ENCODE measurements around the gene GNAL. TPM values are rescaled to one million over a fixed set of nuclear protein-coding genes. Genes with fewer than 3 reads are reported as not detected.

GNAL gene
- total RNA-seq, 1 donor from 2014 or later: 17.1 TPM

DNA sequence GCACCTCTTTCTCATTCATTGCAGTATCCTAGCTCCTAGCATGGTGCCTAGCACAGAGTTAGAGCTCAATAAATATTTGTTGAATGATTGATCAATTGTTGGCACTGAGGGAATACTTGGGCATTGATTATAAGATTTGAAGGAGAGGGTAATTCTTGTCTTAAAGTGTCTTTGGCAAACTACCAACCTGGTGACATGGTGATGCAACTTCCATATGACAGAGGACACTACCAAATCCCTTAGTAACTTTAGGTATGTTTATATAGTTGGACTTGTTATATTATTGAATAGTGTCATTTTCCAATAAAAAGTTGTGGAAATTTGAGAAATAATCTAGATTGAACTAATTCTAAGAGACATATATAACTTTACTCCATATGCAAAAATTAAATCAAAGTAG lies 103.6 kb downstream of the GNAL start:
- DNase-seq (ENCODE audit: low spot score): no peak
- no peak for ATAC-seq
- intact Hi-C loops (cut with DNase I): no loop called here

DNA sequence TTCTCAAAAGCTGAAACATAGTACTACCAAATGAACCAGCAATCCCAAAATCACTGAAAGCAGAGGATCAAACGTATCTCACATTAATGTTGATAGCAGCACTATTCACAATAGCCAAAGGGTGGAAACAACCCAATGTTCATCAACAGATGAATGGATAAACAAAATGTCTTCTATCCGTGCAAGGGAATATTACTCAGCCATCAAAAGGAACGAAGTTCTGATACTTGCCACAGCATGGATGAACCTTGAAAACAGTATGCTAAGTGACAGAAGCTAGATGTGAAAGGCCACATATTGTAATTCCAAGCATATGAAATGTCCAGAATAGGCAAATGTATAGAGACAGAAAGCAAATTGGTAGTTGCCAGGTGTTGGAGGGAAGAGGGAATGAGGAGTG lies 105.1 kb downstream of the GNAL start:
- no peak for DNase-seq (ENCODE audit: low spot score)
- intact Hi-C loops (cut with DNase I): no loop called here
- ATAC-seq: no peak

DNA sequence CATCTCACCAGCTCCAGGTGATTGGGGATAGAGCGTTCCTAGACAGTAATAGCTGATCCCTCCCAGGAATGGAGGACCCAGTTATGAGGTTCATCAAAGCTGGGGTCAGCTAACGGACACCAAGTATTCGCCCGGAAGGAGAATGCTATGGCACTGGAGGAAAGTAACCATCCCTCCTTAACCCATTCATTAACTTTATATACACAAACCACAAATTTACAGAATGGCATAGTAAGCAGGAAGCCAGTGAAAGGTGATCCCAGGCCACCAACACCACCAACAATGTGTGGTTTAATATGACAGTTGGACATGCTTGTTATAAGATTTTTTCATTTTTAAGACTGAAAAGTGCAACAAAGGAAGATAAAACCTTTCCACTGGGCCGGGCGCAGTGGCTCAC lies 106.9 kb downstream of the GNAL start:
- ATAC-seq (no peak), DNase-seq (ENCODE audit: low spot score) (no peak)
- intact Hi-C loops (cut with DNase I): no loop called here

- ATAC-seq: no peak
- no peak for DNase-seq (ENCODE audit: low spot score)
- intact Hi-C loops (cut with DNase I): no loop called here
Observed at GRCh38 chr18:11798271-11798670, 109.2 kb downstream of the GNAL start.

GRCh38 chr18:11799066-11799465 lies 110.0 kb downstream of the GNAL start:
- ATAC-seq: no peak
- intact Hi-C loops (cut with DNase I): no loop called here
- DNase-seq (ENCODE audit: low spot score): no peak

DNA sequence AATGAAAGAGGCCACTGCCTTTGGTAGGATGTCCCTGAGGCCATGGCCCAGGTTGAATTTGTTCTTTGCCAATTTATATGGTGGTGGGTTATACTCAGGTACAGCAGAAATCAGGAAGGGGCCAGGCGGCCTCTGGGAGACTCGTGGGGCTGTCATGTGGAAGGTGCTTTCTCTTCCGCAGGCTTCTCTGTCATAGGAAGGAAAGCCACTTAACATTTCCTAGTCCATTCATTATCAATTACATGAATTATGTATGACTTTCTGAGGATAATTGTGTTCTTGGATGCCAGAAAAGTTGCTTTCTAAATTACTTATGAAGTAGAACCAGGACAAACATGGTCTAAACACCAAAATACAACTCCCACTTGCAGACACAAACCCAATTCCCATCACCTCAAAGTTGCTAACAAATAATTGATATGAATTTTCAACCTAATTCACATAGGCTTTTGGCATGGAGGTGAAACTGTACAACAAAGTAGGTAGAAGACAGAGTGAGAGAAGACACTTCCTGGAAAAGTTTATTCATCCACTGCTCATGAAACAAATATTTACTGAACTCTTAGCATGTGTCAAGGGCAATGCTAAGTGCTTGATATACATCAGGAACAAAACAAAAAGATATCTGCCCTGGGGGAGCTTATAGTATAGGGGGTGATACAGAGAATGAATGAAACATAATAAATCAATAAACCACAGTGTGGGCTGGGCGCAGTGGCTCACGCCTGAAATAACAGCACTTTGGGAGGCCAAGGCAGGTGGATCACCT lies 111.7 kb downstream of the GNAL start:
- intact Hi-C loops (cut with DNase I): no loop called here
- ATAC-seq: no peak
- DNase-seq (ENCODE audit: low spot score): no peak

DNA sequence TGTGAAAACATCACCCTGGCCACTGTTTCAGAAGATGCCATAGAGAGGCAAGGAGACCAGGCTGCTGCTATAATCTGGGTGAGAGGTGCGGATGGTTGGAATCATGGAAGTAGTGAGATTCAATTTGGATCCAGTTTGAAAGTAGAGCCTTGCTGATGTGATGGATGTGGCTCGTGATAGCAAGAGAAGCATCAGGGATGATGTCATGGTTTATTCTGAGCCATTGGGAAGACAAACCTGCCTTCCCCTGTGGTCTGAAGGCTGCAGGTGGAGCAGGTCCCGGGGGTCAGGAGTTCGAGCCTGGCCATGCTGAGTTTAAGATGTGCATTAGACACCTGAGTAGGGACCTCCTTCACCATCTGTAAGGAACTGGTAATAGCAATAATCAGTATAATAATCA lies 112.5 kb downstream of the GNAL start:
- intact Hi-C loops (cut with DNase I): no loop called here
- DNase-seq (ENCODE audit: low spot score): no peak
- ATAC-seq: no peak

DNA sequence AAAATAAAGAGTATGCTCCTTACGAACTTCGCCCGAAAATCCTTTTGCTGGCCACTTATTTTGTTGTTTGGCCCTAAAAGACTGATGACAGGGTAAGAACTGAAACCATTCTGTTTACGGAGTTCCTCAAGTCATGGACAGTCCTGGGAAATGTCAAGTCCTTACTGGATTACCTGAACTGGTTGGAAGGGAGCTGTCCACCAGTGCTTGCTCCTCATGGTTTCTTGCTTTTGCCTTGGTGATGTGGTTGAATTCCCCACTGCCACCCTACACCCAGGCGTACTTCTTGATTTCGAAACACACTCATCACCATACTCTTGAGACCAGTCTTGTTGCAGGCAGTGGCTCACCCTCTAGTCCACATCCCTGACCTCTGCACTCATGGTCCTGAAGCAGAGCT lies 113.1 kb downstream of the GNAL start:
- intact Hi-C loops (cut with DNase I): no loop called here
- DNase-seq (ENCODE audit: low spot score) (no peak), ATAC-seq (no peak)

GRCh38 chr18:11802586-11802985 lies 113.5 kb downstream of the GNAL start:
- no peak for ATAC-seq
- DNase-seq (ENCODE audit: low spot score): no peak
- intact Hi-C loops (cut with DNase I): no loop called here

DNA sequence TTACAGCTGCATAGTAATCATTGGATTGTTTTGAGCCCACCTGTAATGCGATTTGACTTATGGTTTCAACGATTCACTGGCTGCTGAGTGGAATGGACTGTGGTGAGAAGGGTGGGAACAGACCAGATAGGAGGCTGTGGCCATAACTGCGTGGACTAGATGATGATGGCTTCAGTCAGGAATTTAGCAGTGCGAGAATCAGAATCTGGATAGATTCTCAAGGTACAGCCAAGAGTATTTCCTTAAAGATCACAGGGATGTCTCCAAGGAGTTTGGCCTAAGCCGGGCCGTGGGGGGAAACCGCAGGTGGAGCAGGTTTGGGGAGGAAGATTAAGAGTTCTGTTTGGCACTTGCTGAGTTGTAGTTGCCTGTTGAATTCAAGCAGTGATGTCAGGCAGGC lies 118.2 kb downstream of the GNAL start:
- ATAC-seq (no peak), DNase-seq (ENCODE audit: low spot score) (no peak)
- intact Hi-C loops (cut with DNase I): no loop called here

GRCh38 chr18:11808001-11808855 lies 119.2 kb downstream of the GNAL start:
- intact Hi-C loops (cut with DNase I): no loop called here
- no peak for DNase-seq (ENCODE audit: low spot score)
- ATAC-seq: no peak

DNA sequence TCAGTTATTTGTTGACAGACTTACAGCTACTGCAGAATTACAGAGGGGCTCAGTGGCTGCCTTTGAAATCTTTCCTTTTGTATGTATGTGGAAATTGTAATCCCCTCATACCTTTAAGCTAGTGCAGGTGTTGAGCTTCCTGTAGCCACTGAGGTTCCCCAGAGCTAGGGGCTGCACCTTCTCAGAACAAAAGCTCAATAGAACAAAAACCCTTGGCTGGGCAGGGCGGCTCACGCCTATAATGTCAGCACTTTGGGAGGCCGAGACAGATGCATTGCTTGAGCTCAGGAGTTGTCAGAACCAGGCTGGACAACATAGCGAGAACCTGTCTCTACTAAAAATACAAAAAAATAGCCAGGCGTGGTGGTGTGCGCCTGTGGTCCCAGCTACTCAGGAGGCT lies 120.8 kb downstream of the GNAL start:
- DNase-seq (ENCODE audit: low spot score): no peak
- intact Hi-C loops (cut with DNase I): no loop called here
- no peak for ATAC-seq

DNA sequence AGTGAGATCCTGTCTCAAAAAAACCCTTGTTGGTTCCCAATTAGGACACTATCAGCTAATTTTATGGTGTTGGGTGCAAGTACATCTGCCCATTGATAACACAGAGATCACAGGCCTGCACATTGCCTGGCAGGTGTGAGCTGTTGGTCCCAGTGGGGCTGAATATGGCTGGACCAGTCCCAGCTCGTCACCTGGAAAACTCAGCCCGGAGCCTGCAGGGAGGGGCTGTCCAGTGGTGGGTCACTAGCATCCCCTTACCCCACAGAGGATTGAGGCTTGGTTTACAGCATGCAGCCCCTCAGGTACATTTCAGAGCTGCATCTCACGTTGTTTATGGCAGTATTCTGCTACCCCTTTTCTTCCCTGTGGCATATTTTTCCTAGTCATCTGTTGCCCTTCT lies 121.3 kb downstream of the GNAL start:
- intact Hi-C loops (cut with DNase I): no loop called here
- ATAC-seq: no peak

DNA sequence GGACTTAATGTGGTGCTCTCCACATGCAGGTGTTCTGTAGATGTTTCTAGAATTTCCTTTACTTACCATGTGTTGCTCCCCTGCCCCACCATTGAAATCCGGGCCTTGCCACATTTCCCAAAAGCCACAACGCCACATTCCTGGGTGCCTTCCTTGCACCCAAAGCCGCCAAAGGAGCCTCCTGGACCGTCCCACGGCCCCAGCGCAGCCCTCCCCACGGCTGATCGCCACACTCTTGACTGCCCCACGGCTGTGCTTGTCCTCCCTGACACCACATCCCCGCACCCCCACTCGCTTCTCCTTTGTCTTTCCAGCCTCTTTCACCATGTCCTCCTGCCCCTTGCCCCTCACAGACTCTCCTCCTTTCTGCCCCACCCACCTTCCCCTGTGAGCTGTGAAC lies 121.9 kb downstream of the GNAL start:
- DNase-seq (ENCODE audit: low spot score): no peak
- intact Hi-C loops (cut with DNase I): no loop called here
- ATAC-seq: no peak

More for the DNA sequence above, 121.3 kb downstream of the GNAL start:
- no peak for DNase-seq (ENCODE audit: low spot score)

GRCh38 chr18:11817229-11817628 lies 128.2 kb downstream of the GNAL start:
- DNase-seq (ENCODE audit: low spot score): no peak
- ATAC-seq: no peak
- intact Hi-C loops (cut with DNase I): no loop called here

- no peak for DNase-seq (ENCODE audit: low spot score)
- intact Hi-C loops (cut with DNase I): no loop called here
Observed at GRCh38 chr18:11818486-11819203, 129.6 kb downstream of the GNAL start.

GRCh38 chr18:11819938-11820337 lies 130.9 kb downstream of the GNAL start:
- no peak for ATAC-seq

More at GRCh38 chr18:11818486-11819203, 129.6 kb downstream of the GNAL start:
- ATAC-seq: no peak

DNA sequence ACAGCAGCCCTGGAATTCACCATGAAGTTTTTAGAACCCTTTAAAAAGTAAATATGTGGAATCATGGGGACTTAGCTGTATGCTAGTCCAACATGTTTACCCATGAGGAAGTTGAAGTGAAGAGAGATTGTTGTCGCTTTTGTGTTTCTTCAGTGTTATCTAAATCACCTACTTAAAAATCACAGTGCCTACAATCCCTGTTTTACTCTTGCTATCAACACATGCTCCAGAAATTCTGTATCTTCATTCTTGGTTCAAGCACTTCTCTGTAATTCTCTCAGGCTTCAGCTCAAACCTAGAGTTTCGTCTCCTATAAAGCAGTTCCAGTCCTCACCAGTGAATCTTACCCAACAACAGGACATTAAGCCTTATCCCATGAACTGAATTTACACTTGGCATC lies 131.6 kb downstream of the GNAL start:
- no peak for ATAC-seq
- DNase-seq (ENCODE audit: low spot score): no peak
- intact Hi-C loops (cut with DNase I): loop anchor here (5.0 kb wide), 1 partner anchor 412 kb away; no protein-coding TSS in a partner anchor

More at GRCh38 chr18:11819938-11820337, 130.9 kb downstream of the GNAL start:
- intact Hi-C loops (cut with DNase I): loop anchor here (5.0 kb wide), 1 partner anchor 412 kb away; no protein-coding TSS in a partner anchor
- DNase-seq (ENCODE audit: low spot score): no peak

- no peak for ATAC-seq
- no peak for DNase-seq (ENCODE audit: low spot score)
- intact Hi-C loops (cut with DNase I): loop anchor here (5.0 kb wide), 1 partner anchor 411 kb away; no protein-coding TSS in a partner anchor
Observed at GRCh38 chr18:11821208-11821607, 132.1 kb downstream of the GNAL start.
